Astrocyte (in vitro differentiated cells and primary cell): ENCODE measurements around the gene PKNOX2. TPM values are rescaled to one million over a fixed set of nuclear protein-coding genes. Genes with fewer than 3 reads are reported as not detected.
A peak's percentile ranks its signal among the peaks of the same experiment; 100 is the strongest.

Experiments used
- DNase-seq: peaks from one replicate; pipeline ENCODE4 v3.0.0-alpha.2; 2010; ENCODE audit warnings: low read depth
- FAIRE-seq: peaks from 2 replicates; lab custom pipeline; 2011; peaks lifted over from hg19 to GRCh38; lab: Jason Lieb, UNC
- H2AFZ ChIP-seq: 2 replicates; pipeline ENCODE4 v1.6.0; 2012; ENCODE audit warnings: low read depth, low read length, inconsistent platforms
- H3K27ac ChIP-seq: 2 replicates; pipeline ENCODE4 v1.5.1; 2011; ENCODE audit warnings: low read depth, low read length, inconsistent platforms
- H3K27me3 ChIP-seq: 2 replicates; pipeline ENCODE4 v1.6.0; 2011; ENCODE audit warnings: low read length, inconsistent platforms; ENCODE audit not compliant: insufficient read depth
- H3K36me3 ChIP-seq: 2 replicates; pipeline ENCODE4 v1.5.1; 2011; ENCODE audit warnings: low read length, inconsistent platforms; ENCODE audit not compliant: insufficient read depth
- H3K4me1 ChIP-seq: 2 replicates; pipeline ENCODE4 v1.5.1; 2011; ENCODE audit warnings: low read length, inconsistent platforms; ENCODE audit not compliant: insufficient read depth
- H3K4me2 ChIP-seq: 2 replicates; pipeline ENCODE4 v1.6.0; 2012; ENCODE audit warnings: low read length, inconsistent platforms
- H3K4me3 ChIP-seq: 2 replicates; pipeline ENCODE4 v1.5.1; 2011; ENCODE audit warnings: low read depth, mild to moderate bottlenecking, low read length, inconsistent platforms; ENCODE audit not compliant: insufficient read depth
- H3K79me2 ChIP-seq: 2 replicates; pipeline ENCODE4 v1.6.0; 2012; ENCODE audit warnings: mild to moderate bottlenecking, low read length, inconsistent platforms; ENCODE audit not compliant: insufficient read depth
- H3K9ac ChIP-seq: 2 replicates; pipeline ENCODE4 v1.6.0; 2012; ENCODE audit warnings: mild to moderate bottlenecking, low read length, inconsistent platforms
- H3K9me3 ChIP-seq: 2 replicates; pipeline ENCODE4 v1.5.1; 2012; ENCODE audit warnings: low read depth, mild to moderate bottlenecking, low read length, inconsistent platforms; ENCODE audit not compliant: insufficient read depth
- H4K20me1 ChIP-seq: 2 replicates; pipeline ENCODE4 v1.6.0; 2012; ENCODE audit warnings: low read length, inconsistent platforms; ENCODE audit not compliant: insufficient read depth
- H3K27ac Mint-ChIP-seq: one replicate; pipeline ENCODE4 v1.8.0; 2021; ENCODE audit warnings: mild to moderate bottlenecking, mixed read lengths; ENCODE audit not compliant: unreplicated experiment
- H3K27me3 Mint-ChIP-seq: one replicate; pipeline ENCODE4 v1.8.0; 2021; ENCODE audit warnings: low read depth, mixed read lengths; ENCODE audit not compliant: unreplicated experiment
- H3K36me3 Mint-ChIP-seq: one replicate; pipeline ENCODE4 v1.8.0; 2021; ENCODE audit warnings: low read depth, mixed read lengths; ENCODE audit not compliant: unreplicated experiment
- H3K4me1 Mint-ChIP-seq: one replicate; pipeline ENCODE4 v1.8.0; 2021; ENCODE audit warnings: low read depth, mixed read lengths; ENCODE audit not compliant: unreplicated experiment
- H3K4me3 Mint-ChIP-seq: one replicate; pipeline ENCODE4 v1.8.0; 2021; ENCODE audit warnings: mild to moderate bottlenecking, moderate library complexity, mixed read lengths; ENCODE audit not compliant: unreplicated experiment
- H3K9me3 Mint-ChIP-seq: one replicate; pipeline ENCODE4 v1.8.0; 2021; ENCODE audit warnings: mild to moderate bottlenecking, mixed read lengths; ENCODE audit not compliant: unreplicated experiment
- CTCF ChIP-seq: IDR thresholded peaks from 2 replicates; pipeline ENCODE4 v1.5.1; 2011; ENCODE audit warnings: low read depth, mild to moderate bottlenecking, inconsistent platforms, low read length, moderate library complexity; ENCODE audit not compliant: insufficient read depth
- EZH2 ChIP-seq: IDR thresholded peaks from 2 replicates; pipeline ENCODE4 v1.6.1; 2012; ENCODE audit warnings: mild to moderate bottlenecking, low read length, inconsistent platforms; ENCODE audit not compliant: insufficient read depth
- total RNA-seq: library from RNA; stranded (reverse); gene quantifications from 2 replicates; pipeline ENCODE4 v1.2.1, GENCODE V29; 2021

PKNOX2 gene
- total RNA-seq, 1 donor from 2014 or later: 53.4 TPM

DNA sequence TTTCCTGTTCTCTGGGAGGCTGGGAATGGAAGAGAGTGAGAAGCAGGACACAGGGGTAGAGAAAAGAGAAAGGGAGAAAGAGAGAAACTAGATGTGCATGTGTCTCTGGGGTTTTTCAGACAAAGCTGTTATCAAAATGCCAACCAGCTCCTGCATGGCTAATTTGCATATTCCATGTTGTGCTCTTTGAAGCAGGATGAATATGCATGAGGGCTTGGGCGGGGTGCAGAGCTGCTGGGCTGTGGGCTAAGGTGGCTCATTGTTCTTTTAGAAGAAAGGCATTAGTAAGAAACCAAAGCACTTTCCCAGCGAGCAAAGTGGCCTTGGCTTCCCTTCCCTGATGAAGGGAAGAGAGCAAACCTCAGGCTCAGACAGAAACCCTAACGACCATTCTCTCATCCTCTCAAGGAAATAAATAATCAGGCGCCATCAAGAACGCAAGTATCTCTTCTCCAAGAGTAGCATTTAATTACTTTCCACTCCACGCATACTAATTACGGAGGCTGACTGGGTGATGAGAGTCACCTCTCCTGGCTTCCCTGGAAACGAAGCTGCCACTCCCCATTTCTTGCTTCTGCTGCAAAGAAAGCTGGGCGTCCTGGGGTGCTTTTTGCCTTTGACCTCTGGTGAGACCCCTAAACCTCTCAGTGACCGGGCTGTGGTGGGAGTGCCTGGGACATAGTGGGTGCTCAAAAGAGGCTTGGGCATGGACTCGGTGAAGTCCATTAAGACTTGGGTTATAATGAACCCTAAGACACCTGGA lies 277.3 kb downstream of the PKNOX2 start:
- Histone ChIP-seq H3K36me3 (no peaks in the 10 kb centered on the region), H3K4me1 (peaks cover 4% of the 10 kb centered on the region), H4K20me1 (no peaks in the 10 kb centered on the region), H2AFZ (no peak overlapping the region), H3K4me2 (peak overlapping the region; percentile 43), H3K27ac (no peak overlapping the region), H3K4me3 (no peak overlapping the region), H3K79me2 (no peaks in the 10 kb centered on the region), H3K27me3 (no peaks in the 10 kb centered on the region), H3K9ac (no peak overlapping the region), H3K9me3 (no peaks in the 10 kb centered on the region)
- TF ChIP-seq EZH2: no peak
- no peak for TF ChIP-seq CTCF
- peak overlapping the region; percentile 60 for H3K27ac Mint-ChIP-seq
- no peak for DNase-seq
- peaks cover 8% of the 10 kb centered on the region for H3K27me3 Mint-ChIP-seq
- peaks cover 3% of the 10 kb centered on the region for H3K36me3 Mint-ChIP-seq
- no peaks in the 10 kb centered on the region for H3K9me3 Mint-ChIP-seq
- H3K4me1 Mint-ChIP-seq: peaks cover 27% of the 10 kb centered on the region
- no peak for FAIRE-seq
- H3K4me3 Mint-ChIP-seq: peak overlapping the region; percentile 74

DNA sequence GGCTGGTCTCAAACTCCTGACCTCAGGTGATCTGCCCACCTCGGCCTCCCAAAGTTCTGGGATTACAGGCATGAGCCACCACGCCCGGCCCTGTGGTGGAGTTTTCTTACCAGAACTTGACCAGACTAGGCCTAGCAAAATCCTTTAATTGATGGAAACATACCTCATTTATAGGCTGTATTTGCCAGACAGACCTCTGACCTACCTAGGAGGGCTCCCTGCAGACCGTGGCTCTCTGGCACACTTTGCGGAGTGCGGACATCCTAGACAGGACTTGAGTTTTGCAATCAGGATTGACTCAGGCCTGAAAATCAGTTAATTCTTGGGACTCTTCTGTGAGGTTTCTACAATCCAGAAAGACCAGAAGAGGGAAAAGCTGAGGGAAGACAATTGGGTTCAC lies 278.4 kb downstream of the PKNOX2 start:
- Histone ChIP-seq H3K4me3 (no peak overlapping the region), H3K79me2 (no peaks in the 10 kb centered on the region), H3K4me1 (peaks cover 5% of the 10 kb centered on the region), H3K4me2 (no peak overlapping the region), H2AFZ (no peak overlapping the region), H3K27ac (no peak overlapping the region), H3K9me3 (no peaks in the 10 kb centered on the region), H3K9ac (no peak overlapping the region), H4K20me1 (no peaks in the 10 kb centered on the region), H3K27me3 (no peaks in the 10 kb centered on the region), H3K36me3 (no peaks in the 10 kb centered on the region)
- FAIRE-seq: no peak
- Mint-ChIP-seq H3K4me3 (no peak overlapping the region), H3K36me3 (peaks cover 3% of the 10 kb centered on the region), H3K4me1 (peaks cover 30% of the 10 kb centered on the region), H3K27ac (no peak overlapping the region), H3K27me3 (peaks cover 8% of the 10 kb centered on the region), H3K9me3 (no peaks in the 10 kb centered on the region)
- TF ChIP-seq EZH2 (no peak), CTCF (no peak)
- DNase-seq: no peak

GRCh38 chr11:125443767-125444311 lies 279.3 kb downstream of the PKNOX2 start:
- no peak for FAIRE-seq
- no peaks in the 10 kb centered on the region for H4K20me1 ChIP-seq
- H3K4me3 ChIP-seq: no peak overlapping the region
- Mint-ChIP-seq H3K9me3 (no peaks in the 10 kb centered on the region), H3K27ac (no peak overlapping the region), H3K27me3 (peaks cover 8% of the 10 kb centered on the region), H3K36me3 (peaks cover 3% of the 10 kb centered on the region), H3K4me3 (no peak overlapping the region), H3K4me1 (peaks cover 35% of the 10 kb centered on the region)
- peaks cover 14% of the 10 kb centered on the region for H3K4me1 ChIP-seq
- H2AFZ ChIP-seq: no peak overlapping the region
- H3K9ac ChIP-seq: no peak overlapping the region
- no peaks in the 10 kb centered on the region for H3K36me3 ChIP-seq
- H3K4me2 ChIP-seq: no peak overlapping the region
- TF ChIP-seq CTCF (no peak), EZH2 (no peak)
- H3K9me3 ChIP-seq: no peaks in the 10 kb centered on the region
- no peak overlapping the region for H3K27ac ChIP-seq
- no peaks in the 10 kb centered on the region for H3K27me3 ChIP-seq
- no peaks in the 10 kb centered on the region for H3K79me2 ChIP-seq
- no peak for DNase-seq
